ENCODE data around the gene TF.

DNA sequence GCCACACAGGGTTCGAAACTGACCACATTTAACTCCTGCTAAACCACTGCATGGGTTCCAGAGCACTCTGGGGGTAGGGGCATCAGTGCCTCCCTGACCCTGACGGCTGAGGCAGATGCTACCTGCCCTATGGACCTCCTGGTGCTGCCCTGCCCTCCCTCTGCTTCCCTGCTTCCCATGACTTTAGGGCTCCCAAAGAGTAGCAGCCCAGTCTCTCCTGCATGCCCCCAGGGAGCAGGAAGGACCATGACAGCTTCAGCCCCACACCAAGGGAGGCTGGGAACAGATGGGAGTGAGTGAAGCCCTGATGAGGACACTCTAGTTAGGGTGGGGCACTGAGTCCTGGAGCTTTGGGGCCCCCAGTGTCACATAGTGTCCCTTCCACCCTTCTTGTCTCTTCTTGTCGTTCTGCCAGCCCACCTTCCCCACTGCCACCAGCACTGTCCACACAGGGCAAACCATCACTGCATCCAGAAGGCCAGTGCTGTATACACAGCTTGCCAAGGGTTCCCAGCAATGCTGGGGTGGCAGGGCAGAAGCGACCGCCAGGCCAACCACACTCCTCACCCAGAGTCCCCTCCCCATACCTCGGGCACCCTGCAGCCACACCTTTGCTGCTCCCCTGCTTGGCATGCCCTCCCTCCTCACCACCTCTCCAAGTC is 90.4 kb downstream of the TF start:
- TF ChIP-seq, protein P1, sequence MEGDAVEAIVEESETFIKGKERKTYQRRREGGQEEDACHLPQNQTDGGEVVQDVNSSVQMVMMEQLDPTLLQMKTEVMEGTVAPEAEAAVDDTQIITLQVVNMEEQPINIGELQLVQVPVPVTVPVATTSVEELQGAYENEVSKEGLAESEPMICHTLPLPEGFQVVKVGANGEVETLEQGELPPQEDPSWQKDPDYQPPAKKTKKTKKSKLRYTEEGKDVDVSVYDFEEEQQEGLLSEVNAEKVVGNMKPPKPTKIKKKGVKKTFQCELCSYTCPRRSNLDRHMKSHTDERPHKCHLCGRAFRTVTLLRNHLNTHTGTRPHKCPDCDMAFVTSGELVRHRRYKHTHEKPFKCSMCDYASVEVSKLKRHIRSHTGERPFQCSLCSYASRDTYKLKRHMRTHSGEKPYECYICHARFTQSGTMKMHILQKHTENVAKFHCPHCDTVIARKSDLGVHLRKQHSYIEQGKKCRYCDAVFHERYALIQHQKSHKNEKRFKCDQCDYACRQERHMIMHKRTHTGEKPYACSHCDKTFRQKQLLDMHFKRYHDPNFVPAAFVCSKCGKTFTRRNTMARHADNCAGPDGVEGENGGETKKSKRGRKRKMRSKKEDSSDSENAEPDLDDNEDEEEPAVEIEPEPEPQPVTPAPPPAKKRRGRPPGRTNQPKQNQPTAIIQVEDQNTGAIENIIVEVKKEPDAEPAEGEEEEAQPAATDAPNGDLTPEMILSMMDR (IDR thresholded peaks at IDR 0.05; ENCODE audit: insufficient read depth, low read length): no peak
- TF ChIP-seq POLR2AphosphoS5 (IDR thresholded peaks at IDR 0.05; ENCODE audit: low read depth) (no peak), SPI1 (IDR thresholded peaks at IDR 0.05; ENCODE audit: borderline replicate concordance, low read depth) (no peak)
